ENCODE measurements around the gene MEPCE. TPM values are rescaled to one million over a fixed set of nuclear protein-coding genes. Genes with fewer than 3 reads are reported as not detected.

The MEPCE gene
- total and polyA plus RNA-seq, 9 of the 15 experiments (the other 6 are each of a cell fraction or from before 2014, with no cell fraction given), result 10.9 to 76.3 (median 44.1) TPM

GRCh38 chr7:100418930-100419659 is 10.5 kb upstream of the MEPCE start:
- no TSS peak for BruUV-seq (replicated peaks)
- H2AFZ ChIP-seq (ENCODE audit: low read depth, low read length), result no peak overlapping the region
- H3K36me3 ChIP-seq (ENCODE audit: control insufficient read depth, insufficient read depth, low read length), result no peaks in the 10 kb centered on the region
- H3K27ac ChIP-seq (ENCODE audit: extremely low read depth, low read depth, low read length), result no peak overlapping the region
- H3K9me3 ChIP-seq (replicated peaks; ENCODE audit: control insufficient read depth, insufficient read depth, low read depth, low read length), result no peaks in the 10 kb centered on the region
- no peak overlapping the region for H3K4me3 ChIP-seq
- WGBS (ENCODE audit: insufficient coverage, low coverage, missing lambda C conversion rate), result 43% methylated on average over 1 of the region's 1 CpG
- TF ChIP-seq HDAC6 (IDR thresholded peaks at IDR 0.05; ENCODE audit: low read depth, low read length) (no peak), CREM (IDR thresholded peaks at IDR 0.05; ENCODE audit: low read depth) (no peak), ZFPM2 (CRISPR knock-in tag; IDR thresholded peaks at IDR 0.05) (no peak), ZNF174 (CRISPR knock-in tag; IDR thresholded peaks at IDR 0.05) (no peak), TAF15 (IDR thresholded peaks at IDR 0.05; ENCODE audit: low read depth, low read length) (no peak), ZNF282 (CRISPR knock-in tag; IDR thresholded peaks at IDR 0.05) (no peak), ZNF324 (CRISPR knock-in tag; IDR thresholded peaks at IDR 0.05) (no peak)
- H3K27me3 ChIP-seq (ENCODE audit: control insufficient read depth in 2 of 2, insufficient read depth in 2 of 2, low read length in 2 of 2), result no peaks in the 10 kb centered on the region
- no peaks in the 10 kb centered on the region for H3K4me1 ChIP-seq (replicated peaks in 1 of 2; ENCODE audit: control insufficient read depth in 2 of 2, insufficient read depth in 2 of 2, low read length in 2 of 2)
- peak; percentile 72 for ATAC-seq
- no peak overlapping the region for H3K9ac ChIP-seq (ENCODE audit: insufficient read depth in 1 of 2, low read depth in 2 of 2, low read length in 2 of 2)
- in situ Hi-C loops (cut with MboI) (no loop called here), intact Hi-C loops (cut with micrococcal nuclease) (no loop called here)
- H3K79me2 ChIP-seq (ENCODE audit: control insufficient read depth, insufficient read depth, low read length), result no peaks in the 10 kb centered on the region
- no peak for DNase-seq (ENCODE audit: extremely low read depth in 1 of 4, low spot score in 3 of 4)
- peak; percentile 23 for FAIRE-seq
- ChIA-PET CTCF (ENCODE audit: low intra/inter-chr PET ratio) (interaction anchor here (0.6 kb wide), 1 partner anchor 897 kb away, joined by 4 read pairs; no protein-coding TSS in a partner anchor), POLR2A (interaction anchor here (3.5 kb wide), 1 partner anchor 10 kb away, joined by 25 read pairs; the partner anchor contains the start of genes MEPCE and ZCWPW1)
- H3K9me1 ChIP-seq (ENCODE audit: control insufficient read depth, insufficient read depth, low read length), result no peaks in the 10 kb centered on the region
- no peaks in the 10 kb centered on the region for H4K20me1 ChIP-seq (replicated peaks; ENCODE audit: control insufficient read depth, insufficient read depth, low read length)
- no peak overlapping the region for H3K4me2 ChIP-seq (ENCODE audit: insufficient read depth, low read length)
